NOMO-1 treated with DMSO at 0.1 percent for 48 hours (cell line): ENCODE data around the gene SLC39A12.
"Not testable (repeated sequence)": the region's sequence is repeated elsewhere in the genome, so short reads cannot be mapped to it uniquely, and the experiment has no call there.

Experiments used
- DNase-seq: peaks from one replicate; lab custom pipeline; 2025; ENCODE audit not compliant: unreplicated experiment; lab: John Stamatoyannopoulos, UW

Gene SLC39A12

GRCh38 chr10:17951868-17952371 lies at the start of gene SLC39A12:
Gene SLC39A12, plus strand, starts transcription at chr10:17951918. Its CDS starts 1,359 bp downstream, at chr10:17953277.
- DNase-seq: no peak

GRCh38 chr10:17904564-17904963 lies 47.2 kb upstream of the SLC39A12 start:
- peak; percentile 39 for DNase-seq

- DNase-seq: no peak
Measured at GRCh38 chr10:17905491-17905890, 46.2 kb upstream of the SLC39A12 start.

- DNase-seq: no peak
Measured at GRCh38 chr10:17906002-17906401, 45.7 kb upstream of the SLC39A12 start.

GRCh38 chr10:17907641-17908040 lies 44.1 kb upstream of the SLC39A12 start:
- DNase-seq: no peak

- DNase-seq: peak; percentile 53
Measured at GRCh38 chr10:17910125-17910789, 41.5 kb upstream of the SLC39A12 start.

GRCh38 chr10:17912754-17913153 lies 39.0 kb upstream of the SLC39A12 start:
- no peak for DNase-seq

GRCh38 chr10:17913604-17914003 lies 38.1 kb upstream of the SLC39A12 start:
- no peak for DNase-seq

GRCh38 chr10:17914169-17915045 lies 37.3 kb upstream of the SLC39A12 start:
- no peak for DNase-seq

- DNase-seq: no peak
Measured at GRCh38 chr10:17915181-17915580, 36.5 kb upstream of the SLC39A12 start.

GRCh38 chr10:17918187-17918903 lies 33.4 kb upstream of the SLC39A12 start:
- no peak for DNase-seq

- no peak for DNase-seq
Measured at GRCh38 chr10:17921378-17921777, 30.3 kb upstream of the SLC39A12 start.

GRCh38 chr10:17923728-17924127 lies 28.0 kb upstream of the SLC39A12 start:
- DNase-seq: no peak

GRCh38 chr10:17943033-17943745 lies 8.5 kb upstream of the SLC39A12 start:
- no peak for DNase-seq

GRCh38 chr10:17950269-17950668 lies 1.4 kb upstream of the SLC39A12 start:
- DNase-seq: not testable (repeated sequence)

- no peak for DNase-seq
Measured at GRCh38 chr10:17950726-17951125, 992 bp upstream of the SLC39A12 start.

GRCh38 chr10:17954372-17954771 lies 2.7 kb downstream of the SLC39A12 start:
- DNase-seq: not testable (repeated sequence)

- no peak for DNase-seq
Measured at GRCh38 chr10:17954861-17955260, 3.1 kb downstream of the SLC39A12 start.

GRCh38 chr10:17958049-17958448 lies 6.3 kb downstream of the SLC39A12 start:
- DNase-seq: no peak

- no peak for DNase-seq
Measured at GRCh38 chr10:17959870-17960269, 8.2 kb downstream of the SLC39A12 start.
